ENCODE measurements around the gene RSPH1.

DNA sequence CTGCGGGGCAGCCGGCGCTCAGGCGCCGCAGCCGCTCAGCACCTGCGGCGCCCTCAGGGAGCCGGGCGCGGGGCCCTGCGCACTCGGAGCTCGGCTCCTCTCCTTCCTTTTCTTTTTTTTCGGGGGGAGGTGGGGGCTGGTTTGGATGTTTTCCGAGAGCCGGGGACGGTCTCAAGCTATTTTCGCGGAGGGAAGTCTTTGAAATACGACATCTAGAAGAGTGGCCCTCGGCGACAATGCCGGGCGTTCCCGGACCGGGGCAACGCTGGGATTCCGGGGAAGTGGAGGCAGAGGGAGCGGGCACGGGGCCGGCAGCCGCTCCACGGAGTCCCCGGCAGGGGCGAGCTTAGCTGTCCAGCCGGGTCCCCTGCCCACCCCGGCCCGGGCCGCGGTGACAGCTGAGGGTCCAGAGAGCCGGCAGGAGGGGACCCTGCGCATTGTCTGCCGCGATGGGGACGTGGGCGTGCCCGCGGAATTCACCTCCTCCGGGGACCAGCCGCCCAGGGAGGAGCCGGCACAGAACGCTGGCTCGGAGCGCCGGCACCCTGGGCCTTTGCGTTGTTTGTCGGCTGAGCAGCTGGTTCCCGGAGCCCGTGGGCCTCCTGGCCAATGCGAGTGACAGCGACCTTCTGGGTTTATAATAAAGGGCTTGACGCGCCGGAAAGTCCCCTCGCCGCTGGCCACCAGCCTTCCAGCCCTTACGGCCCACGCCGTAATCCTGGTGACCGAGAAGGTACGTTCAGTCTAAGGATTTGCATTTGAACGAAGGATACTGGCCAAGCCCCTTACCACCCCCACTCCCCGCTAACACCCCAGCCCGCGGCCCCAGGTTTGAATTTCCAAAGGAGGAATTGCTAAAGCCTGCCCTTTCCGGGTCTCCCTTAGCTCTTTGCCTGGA, 18.2 kb upstream of the RSPH1 start:
- TF ChIP-seq NR2F2 (IDR thresholded peaks at IDR 0.05) (no peak), SP1 (IDR thresholded peaks at IDR 0.05) (no peak), YY1 (IDR thresholded peaks at IDR 0.05) (no peak), HNF4A (conservative IDR thresholded peaks at IDR 0.05) (no peak), GABPA (IDR thresholded peaks at IDR 0.05 in 1 of 2, conservative IDR thresholded peaks at IDR 0.05 in 1 of 2) (no peak), FOXA1 (IDR thresholded peaks at IDR 0.05) (no peak)
- TF ChIP-seq, protein P1, sequence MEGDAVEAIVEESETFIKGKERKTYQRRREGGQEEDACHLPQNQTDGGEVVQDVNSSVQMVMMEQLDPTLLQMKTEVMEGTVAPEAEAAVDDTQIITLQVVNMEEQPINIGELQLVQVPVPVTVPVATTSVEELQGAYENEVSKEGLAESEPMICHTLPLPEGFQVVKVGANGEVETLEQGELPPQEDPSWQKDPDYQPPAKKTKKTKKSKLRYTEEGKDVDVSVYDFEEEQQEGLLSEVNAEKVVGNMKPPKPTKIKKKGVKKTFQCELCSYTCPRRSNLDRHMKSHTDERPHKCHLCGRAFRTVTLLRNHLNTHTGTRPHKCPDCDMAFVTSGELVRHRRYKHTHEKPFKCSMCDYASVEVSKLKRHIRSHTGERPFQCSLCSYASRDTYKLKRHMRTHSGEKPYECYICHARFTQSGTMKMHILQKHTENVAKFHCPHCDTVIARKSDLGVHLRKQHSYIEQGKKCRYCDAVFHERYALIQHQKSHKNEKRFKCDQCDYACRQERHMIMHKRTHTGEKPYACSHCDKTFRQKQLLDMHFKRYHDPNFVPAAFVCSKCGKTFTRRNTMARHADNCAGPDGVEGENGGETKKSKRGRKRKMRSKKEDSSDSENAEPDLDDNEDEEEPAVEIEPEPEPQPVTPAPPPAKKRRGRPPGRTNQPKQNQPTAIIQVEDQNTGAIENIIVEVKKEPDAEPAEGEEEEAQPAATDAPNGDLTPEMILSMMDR (IDR thresholded peaks at IDR 0.05; ENCODE audit: low read depth, low read length, missing input control): no peak
- TF ChIP-seq, protein P2, sequence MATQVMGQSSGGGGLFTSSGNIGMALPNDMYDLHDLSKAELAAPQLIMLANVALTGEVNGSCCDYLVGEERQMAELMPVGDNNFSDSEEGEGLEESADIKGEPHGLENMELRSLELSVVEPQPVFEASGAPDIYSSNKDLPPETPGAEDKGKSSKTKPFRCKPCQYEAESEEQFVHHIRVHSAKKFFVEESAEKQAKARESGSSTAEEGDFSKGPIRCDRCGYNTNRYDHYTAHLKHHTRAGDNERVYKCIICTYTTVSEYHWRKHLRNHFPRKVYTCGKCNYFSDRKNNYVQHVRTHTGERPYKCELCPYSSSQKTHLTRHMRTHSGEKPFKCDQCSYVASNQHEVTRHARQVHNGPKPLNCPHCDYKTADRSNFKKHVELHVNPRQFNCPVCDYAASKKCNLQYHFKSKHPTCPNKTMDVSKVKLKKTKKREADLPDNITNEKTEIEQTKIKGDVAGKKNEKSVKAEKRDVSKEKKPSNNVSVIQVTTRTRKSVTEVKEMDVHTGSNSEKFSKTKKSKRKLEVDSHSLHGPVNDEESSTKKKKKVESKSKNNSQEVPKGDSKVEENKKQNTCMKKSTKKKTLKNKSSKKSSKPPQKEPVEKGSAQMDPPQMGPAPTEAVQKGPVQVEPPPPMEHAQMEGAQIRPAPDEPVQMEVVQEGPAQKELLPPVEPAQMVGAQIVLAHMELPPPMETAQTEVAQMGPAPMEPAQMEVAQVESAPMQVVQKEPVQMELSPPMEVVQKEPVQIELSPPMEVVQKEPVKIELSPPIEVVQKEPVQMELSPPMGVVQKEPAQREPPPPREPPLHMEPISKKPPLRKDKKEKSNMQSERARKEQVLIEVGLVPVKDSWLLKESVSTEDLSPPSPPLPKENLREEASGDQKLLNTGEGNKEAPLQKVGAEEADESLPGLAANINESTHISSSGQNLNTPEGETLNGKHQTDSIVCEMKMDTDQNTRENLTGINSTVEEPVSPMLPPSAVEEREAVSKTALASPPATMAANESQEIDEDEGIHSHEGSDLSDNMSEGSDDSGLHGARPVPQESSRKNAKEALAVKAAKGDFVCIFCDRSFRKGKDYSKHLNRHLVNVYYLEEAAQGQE (IDR thresholded peaks at IDR 0.05): no peak
- TF ChIP-seq, protein P3, sequence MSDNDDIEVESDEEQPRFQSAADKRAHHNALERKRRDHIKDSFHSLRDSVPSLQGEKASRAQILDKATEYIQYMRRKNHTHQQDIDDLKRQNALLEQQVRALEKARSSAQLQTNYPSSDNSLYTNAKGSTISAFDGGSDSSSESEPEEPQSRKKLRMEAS (IDR thresholded peaks at IDR 0.05): no peak
